ENCODE measurements around the gene ARHGAP20. TPM values are rescaled to one million over a fixed set of nuclear protein-coding genes. Genes with fewer than 3 reads are reported as not detected.
A peak's percentile ranks its signal among the peaks of the same experiment; 100 is the strongest.

The ARHGAP20 gene
- total RNA-seq, 1 donor from 2014 or later, result 0.11 TPM

- DNase-seq, result peak; percentile 19
- intact Hi-C loops (cut with micrococcal nuclease), result loop anchor here (5.0 to 10.0 kb wide), 5 partner anchors 259 to 734 kb away; no protein-coding TSS in a partner anchor
Observed at GRCh38 chr11:110710628-110711381, 1.4 kb downstream of the ARHGAP20 start.

GRCh38 chr11:110704210-110704864 is 7.9 kb downstream of the ARHGAP20 start:
- Mint-ChIP-seq H3K4me3 (no peak overlapping the region), H3K36me3 (ENCODE audit: low read depth) (no peaks in the 10 kb centered on the region), H3K27me3 (peaks cover 27% of the 10 kb centered on the region), H3K9me3 (peaks cover 2% of the 10 kb centered on the region), H3K4me1 (no peaks in the 10 kb centered on the region), H3K27ac (no peak overlapping the region)
- no peak for TF ChIP-seq CTCF (IDR thresholded peaks at IDR 0.05)
- DNase-seq, result no peak
- ChIA-PET CTCF (no interaction called here), POLR2A (no interaction called here)
- ATAC-seq (ENCODE audit: low read depth), result no peak
- intact Hi-C loops (cut with micrococcal nuclease), result no loop called here

More at GRCh38 chr11:110710628-110711381, 1.4 kb downstream of the ARHGAP20 start:
- Mint-ChIP-seq H3K27ac (peak overlapping the region; percentile 25), H3K9me3 (no peaks in the 10 kb centered on the region), H3K4me3 (peak overlapping the region; percentile 84), H3K36me3 (ENCODE audit: low read depth) (no peaks in the 10 kb centered on the region), H3K4me1 (peaks cover 21% of the 10 kb centered on the region), H3K27me3 (peaks cover 43% of the 10 kb centered on the region)
- no peak for TF ChIP-seq CTCF (IDR thresholded peaks at IDR 0.05)
- no peak for ATAC-seq (ENCODE audit: low read depth)
- ChIA-PET POLR2A (no interaction called here), CTCF (no interaction called here)

GRCh38 chr11:110691926-110692325 is 20.3 kb downstream of the ARHGAP20 start:
- ChIA-PET POLR2A (no interaction called here), CTCF (no interaction called here)
- H3K4me3 Mint-ChIP-seq, result no peak overlapping the region
- intact Hi-C loops (cut with micrococcal nuclease), result no loop called here
- ATAC-seq (ENCODE audit: low read depth) (no peak), DNase-seq (no peak)
- no peaks in the 10 kb centered on the region for H3K27me3 Mint-ChIP-seq
- no peaks in the 10 kb centered on the region for H3K4me1 Mint-ChIP-seq
- no peak overlapping the region for H3K27ac Mint-ChIP-seq
- H3K36me3 Mint-ChIP-seq (ENCODE audit: low read depth), result no peaks in the 10 kb centered on the region
- no peak for TF ChIP-seq CTCF (IDR thresholded peaks at IDR 0.05)
- H3K9me3 Mint-ChIP-seq, result no peaks in the 10 kb centered on the region

GRCh38 chr11:110689306-110689705 is 22.9 kb downstream of the ARHGAP20 start:
- Mint-ChIP-seq H3K27me3 (no peaks in the 10 kb centered on the region), H3K4me1 (no peaks in the 10 kb centered on the region), H3K27ac (no peak overlapping the region), H3K36me3 (ENCODE audit: low read depth) (no peaks in the 10 kb centered on the region), H3K4me3 (no peak overlapping the region), H3K9me3 (no peaks in the 10 kb centered on the region)
- no peak for DNase-seq
- intact Hi-C loops (cut with micrococcal nuclease), result no loop called here
- no peak for ATAC-seq (ENCODE audit: low read depth)
- CTCF ChIA-PET, result no interaction called here
- POLR2A ChIA-PET, result no interaction called here
- no peak for TF ChIP-seq CTCF (IDR thresholded peaks at IDR 0.05)

- Mint-ChIP-seq H3K9me3 (no peaks in the 10 kb centered on the region), H3K4me3 (no peak overlapping the region), H3K27ac (no peak overlapping the region), H3K27me3 (peaks cover 3% of the 10 kb centered on the region), H3K36me3 (ENCODE audit: low read depth) (no peaks in the 10 kb centered on the region), H3K4me1 (no peaks in the 10 kb centered on the region)
- DNase-seq, result no peak
- TF ChIP-seq CTCF (IDR thresholded peaks at IDR 0.05), result no peak
- ChIA-PET POLR2A (no interaction called here), CTCF (no interaction called here)
- ATAC-seq (ENCODE audit: low read depth), result no peak
- intact Hi-C loops (cut with micrococcal nuclease), result no loop called here
Observed at GRCh38 chr11:110679323-110679975, 32.8 kb downstream of the ARHGAP20 start.

Data from activated B cell treated with CpG ODN at 0.5 μM for 24 hours (primary cell).